Measurements from ENCODE around the gene GPD2. TPM values are rescaled to one million over a fixed set of nuclear protein-coding genes. Genes with fewer than 3 reads are reported as not detected.

GPD2 gene
- total RNA-seq, 2 donors from 2014 or later, result 20.5 to 76.8 TPM

GRCh38 chr2:156563994-156564753 is 128.0 kb downstream of the GPD2 start:
- Histone ChIP-seq H3K4me1 (peaks cover 9% of the 10 kb centered on the region), H3K27me3 (no peaks in the 10 kb centered on the region), H3K4me3 (no peak overlapping the region), H3K27ac (no peak overlapping the region), H3K36me3 (replicated peaks in 1 of 2; ENCODE audit: insufficient read depth in 1 of 2, low read depth in 2 of 2) (no peaks in the 10 kb centered on the region), H3K9me3 (no peaks in the 10 kb centered on the region)
- intact Hi-C loops (cut with DNase I), result no loop called here
- WGBS, 2 donors, result 83 to 85% methylated on average over 4 of the region's 4 CpGs
- ATAC-seq (no peak), DNase-seq (no peak)
- TF ChIP-seq POLR2A (IDR thresholded peaks at IDR 0.05), result no peak
- TF ChIP-seq CTCF (IDR thresholded peaks at IDR 0.05), result no peak

GRCh38 chr2:156565066-156565710 is 129.0 kb downstream of the GPD2 start:
- ATAC-seq, result no peak
- WGBS, 2 donors, result 88 to 91% methylated on average over 5 of the region's 5 CpGs
- peaks cover 0 to 2% of the 10 kb centered on the region in 2 donors for H3K36me3 ChIP-seq (replicated peaks in 1 of 2; ENCODE audit: insufficient read depth in 1 of 2, low read depth in 2 of 2)
- H3K4me3 ChIP-seq, result no peak overlapping the region
- TF ChIP-seq POLR2A (IDR thresholded peaks at IDR 0.05), result no peak
- no peak for TF ChIP-seq CTCF (IDR thresholded peaks at IDR 0.05)
- H3K9me3 ChIP-seq, result no peaks in the 10 kb centered on the region
- no peak overlapping the region for H3K27ac ChIP-seq
- no peaks in the 10 kb centered on the region for H3K27me3 ChIP-seq
- intact Hi-C loops (cut with DNase I), result no loop called here
- peaks cover 9% of the 10 kb centered on the region for H3K4me1 ChIP-seq
- DNase-seq, result no peak

GRCh38 chr2:156573710-156574109 is 137.5 kb downstream of the GPD2 start:
- Histone ChIP-seq H3K36me3 (replicated peaks in 1 of 2; ENCODE audit: insufficient read depth in 1 of 2, low read depth in 2 of 2) (peaks cover 0 to 2% of the 10 kb centered on the region in 2 donors), H3K9me3 (no peaks in the 10 kb centered on the region), H3K4me1 (no peaks in the 10 kb centered on the region), H3K27ac (peak overlapping the region in 1 of 4 donors; percentile 7), H3K27me3 (no peaks in the 10 kb centered on the region), H3K4me3 (no peak overlapping the region)
- DNase-seq (no peak), ATAC-seq (no peak)
- intact Hi-C loops (cut with DNase I), result no loop called here
- no peak for TF ChIP-seq CTCF (IDR thresholded peaks at IDR 0.05)
- TF ChIP-seq POLR2A (IDR thresholded peaks at IDR 0.05), result no peak
- WGBS, 2 donors, result 64 to 73% methylated on average over 2 of the region's 2 CpGs

GRCh38 chr2:156574112-156574511 is 137.9 kb downstream of the GPD2 start:
- H3K4me1 ChIP-seq, result no peaks in the 10 kb centered on the region
- no peak for ATAC-seq
- no peak overlapping the region for H3K4me3 ChIP-seq
- H3K9me3 ChIP-seq, result no peaks in the 10 kb centered on the region
- TF ChIP-seq CTCF (IDR thresholded peaks at IDR 0.05), result no peak
- TF ChIP-seq POLR2A (IDR thresholded peaks at IDR 0.05), result no peak
- intact Hi-C loops (cut with DNase I), result no loop called here
- no peaks in the 10 kb centered on the region for H3K27me3 ChIP-seq
- H3K36me3 ChIP-seq (replicated peaks in 1 of 2; ENCODE audit: insufficient read depth in 1 of 2, low read depth in 2 of 2), result peaks cover 0 to 2% of the 10 kb centered on the region in 2 donors
- H3K27ac ChIP-seq, result no peak overlapping the region
- no peak for DNase-seq
